HG02571 (cell line): ENCODE results near the gene KDM2A.
"Not testable (repeated sequence)": the region's sequence is repeated elsewhere in the genome, so short reads cannot be mapped to it uniquely, and the experiment has no call there.

Experiments used
- ATAC-seq: cut with Tn5 transposase; IDR thresholded peaks from one replicate; pipeline ENCODE4 v1.9.1; 2021; ENCODE audit warnings: mild to moderate bottlenecking, moderate library complexity; ENCODE audit not compliant: unreplicated experiment

Gene KDM2A

DNA sequence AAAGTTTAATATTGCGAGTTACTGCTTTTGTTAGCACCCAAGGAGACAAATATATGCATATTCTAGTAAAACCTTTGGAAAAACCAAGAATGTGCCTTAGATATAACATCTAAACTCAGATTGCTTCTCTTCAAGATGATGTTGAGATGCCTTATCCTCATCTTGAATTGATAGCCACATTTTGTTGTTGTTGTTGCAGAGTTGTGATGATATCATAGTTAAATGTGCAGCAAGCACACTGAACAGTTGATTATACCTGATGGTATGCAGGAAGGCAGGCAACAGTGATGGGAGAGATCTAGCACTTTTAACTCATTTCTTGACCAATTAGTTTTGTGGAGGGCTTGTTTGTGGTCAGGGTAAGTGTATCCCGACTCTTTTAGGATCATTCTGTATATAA lies 48.0 kb downstream of the KDM2A start:
- ATAC-seq, result no peak

- no peak for ATAC-seq
Measured at GRCh38 chr11:67167719-67168118, 48.7 kb downstream of the KDM2A start.

GRCh38 chr11:67168911-67169310 lies 49.8 kb downstream of the KDM2A start:
- ATAC-seq, result not testable (repeated sequence)

GRCh38 chr11:67174311-67174710 lies 55.2 kb downstream of the KDM2A start:
- ATAC-seq, result no peak

DNA sequence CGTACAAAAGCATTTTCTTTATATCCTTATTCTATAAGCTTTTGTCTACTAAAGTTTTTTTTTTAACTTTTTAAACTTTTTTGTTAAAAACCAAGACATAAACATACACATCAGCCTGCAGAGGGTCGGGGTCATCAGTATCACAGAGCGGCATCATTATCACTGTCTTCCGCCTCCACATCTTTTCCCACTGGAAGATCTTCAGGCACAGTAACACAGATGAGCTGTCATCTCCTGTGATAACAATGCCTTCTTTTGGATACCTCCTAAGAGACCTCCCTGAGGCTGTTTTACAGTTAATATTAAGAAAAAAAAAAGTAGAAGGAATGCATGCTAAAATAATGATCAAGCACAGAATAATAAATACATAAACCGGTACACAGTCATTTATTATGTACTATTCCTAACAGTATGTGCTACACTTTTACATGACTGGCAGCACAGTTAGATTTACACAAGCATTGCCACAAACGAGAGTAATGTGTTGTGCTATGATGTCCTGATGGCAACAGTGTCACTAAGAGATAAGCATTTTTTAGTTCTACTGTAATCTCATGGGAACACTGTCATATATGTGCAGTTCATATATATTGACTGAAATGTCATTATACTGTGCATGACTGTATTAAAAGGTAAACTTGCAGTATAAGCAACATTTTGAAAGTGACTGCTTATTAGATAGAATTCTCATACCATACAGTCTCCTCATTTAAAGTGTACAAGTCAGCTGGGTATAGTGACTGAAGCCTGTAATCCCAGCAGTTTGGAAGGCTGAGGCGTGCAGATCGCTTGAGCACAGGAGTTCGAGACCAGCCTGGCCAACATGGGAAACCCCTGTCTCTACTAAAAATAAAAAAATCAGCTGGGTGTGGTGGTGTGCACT lies 58.6 kb downstream of the KDM2A start:
- no peak for ATAC-seq

GRCh38 chr11:67178421-67178820 lies 59.4 kb downstream of the KDM2A start:
- no peak for ATAC-seq

GRCh38 chr11:67178878-67179277 lies 59.8 kb downstream of the KDM2A start:
- ATAC-seq, result no peak

DNA sequence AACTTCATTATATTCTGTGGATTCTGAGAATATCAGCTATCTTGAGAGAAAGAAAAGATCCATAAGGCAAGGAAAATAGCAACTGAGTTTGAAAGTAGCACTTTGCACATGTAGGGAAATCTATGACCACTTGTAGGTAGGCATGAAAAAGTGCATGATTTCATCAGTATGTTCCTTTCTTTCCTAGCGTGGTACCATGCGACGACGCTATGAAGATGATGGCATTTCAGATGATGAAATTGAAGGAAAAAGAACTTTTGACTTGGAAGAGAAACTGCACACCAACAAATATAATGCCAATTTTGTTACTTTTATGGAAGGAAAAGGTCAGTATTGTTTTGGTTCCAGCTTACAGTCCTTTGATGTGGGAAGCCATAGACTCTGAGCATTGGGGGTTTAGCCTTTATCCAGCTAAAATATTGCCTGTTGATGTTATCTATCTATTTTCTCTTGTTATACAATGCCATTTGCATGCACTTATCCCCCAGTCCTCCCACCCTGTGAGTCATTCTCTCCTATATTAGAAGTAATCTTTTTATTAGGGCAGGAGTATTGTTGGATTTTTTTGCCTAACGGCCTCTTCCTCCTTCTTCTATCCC lies 60.9 kb downstream of the KDM2A start:
- no peak for ATAC-seq

DNA sequence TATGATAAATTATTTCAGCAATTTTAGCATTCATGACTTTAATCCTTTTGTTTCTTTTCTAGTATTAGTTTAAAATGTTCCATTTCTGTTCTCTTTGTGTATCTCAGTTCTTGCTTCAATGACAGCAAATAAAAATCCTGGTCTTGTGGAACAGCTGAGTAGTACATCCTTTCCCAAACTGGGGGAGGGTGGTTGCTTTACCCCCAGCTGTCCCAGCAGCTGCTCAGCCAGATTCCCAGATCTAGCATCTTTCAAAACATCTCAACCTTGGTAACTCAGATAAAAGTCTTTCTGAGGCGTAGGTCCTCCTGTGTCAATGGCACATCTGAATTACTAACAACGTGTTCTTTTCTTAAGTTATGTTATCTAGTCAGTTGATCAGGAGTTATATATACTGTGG lies 75.0 kb downstream of the KDM2A start:
- ATAC-seq, result no peak

DNA sequence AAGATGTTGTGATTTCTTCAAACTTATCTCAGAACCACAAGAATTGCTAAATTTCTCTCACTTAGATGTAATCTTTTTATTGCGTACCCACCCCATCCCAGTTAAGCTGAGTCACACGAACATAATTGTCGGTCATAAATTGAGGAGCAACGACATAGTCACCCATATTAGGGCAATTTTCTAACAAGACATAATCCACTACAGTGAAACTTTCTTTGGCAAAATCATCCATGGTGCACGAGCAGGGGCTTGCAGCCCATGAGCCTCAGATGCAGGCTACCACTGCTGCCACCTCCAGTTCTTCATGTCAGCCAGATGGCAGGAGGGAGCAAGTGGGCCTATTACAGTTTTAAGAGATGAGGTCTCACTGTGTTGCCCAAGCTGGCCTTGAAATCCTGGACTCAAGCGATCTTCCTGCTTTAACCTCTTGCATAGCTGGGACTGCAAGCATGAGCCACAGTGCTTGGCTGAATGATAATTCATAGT lies 77.0 kb downstream of the KDM2A start:
- no peak for ATAC-seq

DNA sequence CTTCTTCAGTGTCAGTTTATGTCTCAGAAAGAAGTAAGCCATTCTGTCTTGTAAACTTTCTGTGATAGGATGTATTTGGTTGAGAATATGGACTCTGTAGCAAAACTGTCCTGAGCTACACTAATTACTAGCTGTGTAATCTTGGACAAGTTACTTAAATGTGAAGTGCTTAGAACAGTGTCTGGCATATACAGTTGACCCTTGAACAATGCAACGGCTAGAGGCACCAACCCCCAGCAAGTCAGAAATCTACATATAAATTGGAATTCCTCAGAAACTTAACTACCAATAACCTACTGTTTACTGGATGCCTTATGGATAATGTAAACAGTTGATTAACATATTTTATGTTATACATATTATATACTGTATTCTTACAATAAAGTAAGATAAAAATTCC lies 78.5 kb downstream of the KDM2A start:
- ATAC-seq, result no peak

- not testable (repeated sequence) for ATAC-seq
Measured at GRCh38 chr11:67198781-67199180, 79.7 kb downstream of the KDM2A start.

GRCh38 chr11:67199751-67200150 lies 80.7 kb downstream of the KDM2A start:
- ATAC-seq, result no peak

DNA sequence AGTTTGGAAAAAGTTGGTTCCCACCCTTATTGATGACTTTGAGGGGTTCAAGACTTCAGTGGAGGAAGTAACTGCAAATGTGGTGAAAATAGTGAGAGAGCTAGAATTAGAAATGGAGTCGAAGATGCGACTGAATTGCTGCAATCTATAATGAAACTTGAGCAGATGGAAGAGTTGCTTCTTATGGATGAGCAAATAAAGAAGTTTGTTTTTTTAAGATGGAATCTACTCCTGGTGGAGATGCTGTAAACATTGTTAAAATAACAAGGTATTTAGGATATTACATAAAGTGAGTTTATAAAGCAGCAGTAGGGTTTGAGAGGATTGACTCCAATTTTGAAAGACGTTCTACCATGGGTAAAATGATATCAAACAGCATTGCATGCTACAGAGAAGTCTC lies 83.0 kb downstream of the KDM2A start:
- ATAC-seq, result no peak

GRCh38 chr11:67204822-67205221 lies 85.8 kb downstream of the KDM2A start:
- no peak for ATAC-seq

DNA sequence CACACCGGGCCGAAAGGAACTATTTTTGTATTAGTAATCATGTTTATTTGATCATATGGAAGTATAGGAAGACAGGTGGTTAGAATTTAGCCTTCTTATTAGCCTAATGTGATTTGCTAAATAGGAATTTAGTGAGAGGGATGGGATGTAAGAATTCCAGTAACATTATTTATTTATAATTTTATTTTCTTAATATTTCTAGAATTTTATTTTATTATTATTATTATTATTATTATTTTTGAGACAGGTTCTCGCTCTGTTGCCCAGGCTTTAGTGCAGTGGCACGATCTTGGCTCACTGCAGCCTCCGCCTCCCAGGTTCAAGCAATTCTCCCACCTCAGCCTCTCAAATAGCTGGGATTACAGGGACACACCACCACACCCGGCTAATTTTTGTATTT lies 90.2 kb downstream of the KDM2A start:
- not testable (repeated sequence) for ATAC-seq

GRCh38 chr11:67211656-67212436 lies 92.8 kb downstream of the KDM2A start:
- no peak for ATAC-seq

DNA sequence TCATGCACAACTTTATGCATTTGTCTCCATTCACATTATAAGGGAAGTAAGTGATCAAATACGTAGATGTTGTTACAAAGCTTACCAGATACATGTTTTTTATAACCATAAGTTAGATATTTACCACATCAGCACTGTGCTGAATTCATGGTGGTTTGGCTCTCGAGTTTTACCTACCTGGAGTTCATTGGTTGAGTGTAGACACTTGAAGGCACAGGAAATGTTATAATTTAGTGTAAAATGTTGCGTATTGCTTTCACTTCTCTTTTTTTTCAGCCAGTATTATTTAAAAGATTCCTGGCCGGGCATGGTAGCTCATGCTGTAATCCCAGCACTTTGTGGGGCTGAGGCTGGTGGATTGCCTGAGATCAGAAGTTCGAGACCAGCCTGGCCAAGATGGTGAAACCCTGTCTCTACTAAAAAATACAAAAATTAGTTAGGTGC lies 94.1 kb downstream of the KDM2A start:
- ATAC-seq, result no peak

- ATAC-seq, result no peak
Measured at GRCh38 chr11:67227726-67228125, 108.7 kb downstream of the KDM2A start.

GRCh38 chr11:67230406-67230805 lies 111.3 kb downstream of the KDM2A start:
- ATAC-seq, result no peak

DNA sequence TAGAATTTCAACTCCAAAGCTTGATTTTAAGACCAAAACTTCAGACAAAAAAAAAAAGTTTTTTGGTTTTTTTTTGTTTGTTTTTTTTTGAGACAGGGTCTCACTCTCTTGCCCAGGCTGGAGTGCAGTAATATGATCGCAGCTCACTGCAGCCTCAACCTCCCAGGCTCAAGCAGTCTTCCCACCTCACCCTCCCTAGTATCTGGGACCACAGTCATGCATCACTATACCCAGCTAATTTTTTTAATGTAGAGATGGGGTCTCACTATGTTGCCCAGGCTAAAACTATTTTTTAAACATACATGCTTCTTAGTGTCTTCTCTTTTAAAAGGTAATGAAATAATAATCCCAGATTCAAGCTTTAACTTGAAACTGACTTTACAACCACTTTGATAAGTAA lies 111.8 kb downstream of the KDM2A start:
- no peak for ATAC-seq
